Caco-2 (cell line): ENCODE measurements around the gene EMP1. TPM values are rescaled to one million over a fixed set of nuclear protein-coding genes. Genes with fewer than 3 reads are reported as not detected.

Experiments
- BruUV-seq: library from RNA; stranded (reverse); fragments of 400-500 nt; replicated peaks from 2 replicates; lab custom pipeline; 2021; lab: Mats Ljungman, UMichigan
- CTCF ChIA-PET: fragments of 300-600 bp; sonication (Branson Sonifier 250); formaldehyde crosslinking; loops from one replicate; lab custom pipeline; 2022; ENCODE audit warnings: antibody characterized with exemption; lab: Charles Lee
- POLR2A ChIA-PET: fragments of 300-600 bp; sonication (Branson Sonifier 250); formaldehyde crosslinking; loops from one replicate; lab custom pipeline; 2022; ENCODE audit warnings: antibody characterized with exemption; lab: Charles Lee
- DNase-seq, 2 experiments: peaks; one replicate each; pipeline versions ENCODE4 v3.0.0 to v3.0.0-alpha.2; 2020 to 2022
- H3K27me3 ChIP-seq: replicated peaks from 2 replicates; pipeline ENCODE4 v1.6.0; 2011; ENCODE audit warnings: low read length; ENCODE audit not compliant: control insufficient read depth, insufficient read depth
- H3K36me3 ChIP-seq: 2 replicates; pipeline ENCODE4 v1.5.1; 2011; ENCODE audit warnings: low read length; ENCODE audit not compliant: control insufficient read depth, insufficient read depth
- H3K4me1 ChIP-seq: fragments of 250-450 bp; sonication (Bioruptor Pico); 2 replicates; pipeline ENCODE4 v1.5.1; 2020; ENCODE audit warnings: mild to moderate bottlenecking
- H3K4me3 ChIP-seq: 2 replicates; pipeline ENCODE4 v1.5.1; 2011; ENCODE audit warnings: low read depth, mild to moderate bottlenecking, control low read depth, low read length
- H3K9me3 ChIP-seq: fragments of 250-450 bp; sonication (Bioruptor Pico); 2 replicates; pipeline ENCODE4 v1.5.1; 2020; ENCODE audit warnings: mild to moderate bottlenecking, moderate library complexity
- H3K27ac Mint-ChIP-seq: one replicate; pipeline ENCODE4 v1.8.0; 2022; ENCODE audit warnings: mixed read lengths; ENCODE audit not compliant: unreplicated experiment
- H3K27me3 Mint-ChIP-seq: one replicate; pipeline ENCODE4 v1.8.0; 2022; ENCODE audit warnings: mixed read lengths; ENCODE audit not compliant: insufficient read depth, unreplicated experiment
- H3K36me3 Mint-ChIP-seq: one replicate; pipeline ENCODE4 v1.8.0; 2022; ENCODE audit warnings: mild to moderate bottlenecking, mixed read lengths; ENCODE audit not compliant: insufficient read depth, unreplicated experiment
- H3K4me1 Mint-ChIP-seq: one replicate; pipeline ENCODE4 v1.8.0; 2022; ENCODE audit warnings: low read depth, mixed read lengths; ENCODE audit not compliant: unreplicated experiment
- H3K4me3 Mint-ChIP-seq: one replicate; pipeline ENCODE4 v1.8.0; 2022; ENCODE audit warnings: mild to moderate bottlenecking, moderate library complexity, mixed read lengths; ENCODE audit not compliant: unreplicated experiment
- H3K9me3 Mint-ChIP-seq: one replicate; pipeline ENCODE4 v1.8.0; 2022; ENCODE audit warnings: mixed read lengths; ENCODE audit not compliant: unreplicated experiment
- intact Hi-C: fragments of 100-400 bp; cut with micrococcal nuclease; formaldehyde crosslinking; loops from one replicate; pipeline ENCODE4 v1.10.0; 2022; ENCODE audit not compliant: unreplicated experiment
- total RNA-seq: library from RNA; stranded (reverse); gene quantifications from 2 replicates; pipeline ENCODE4 v1.2.3, GENCODE V29; 2022
- TF ChIP-seq, protein P1 (sequence below), 2 experiments: fragments of 200-600 bp in 1 of 2; IDR thresholded peaks; 1 replicate in 1 of 2; 2 replicates in 1 of 2; pipeline versions ENCODE4 v1.5.1 to v1.8.0; 2011 to 2022; ENCODE audit warnings: antibody characterized with exemption in 1 of 2, control low read depth in 1 of 2, inconsistent platforms in 1 of 2, low read depth in 1 of 2, low read length in 1 of 2, mild to moderate bottlenecking in 1 of 2, moderate library complexity in 1 of 2; ENCODE audit not compliant: insufficient read depth in 1 of 2, severe bottlenecking in 1 of 2, unreplicated experiment in 1 of 2

EMP1 gene
- total RNA-seq, 1 experiment from 2014 or later, result 6.6 TPM

DNA sequence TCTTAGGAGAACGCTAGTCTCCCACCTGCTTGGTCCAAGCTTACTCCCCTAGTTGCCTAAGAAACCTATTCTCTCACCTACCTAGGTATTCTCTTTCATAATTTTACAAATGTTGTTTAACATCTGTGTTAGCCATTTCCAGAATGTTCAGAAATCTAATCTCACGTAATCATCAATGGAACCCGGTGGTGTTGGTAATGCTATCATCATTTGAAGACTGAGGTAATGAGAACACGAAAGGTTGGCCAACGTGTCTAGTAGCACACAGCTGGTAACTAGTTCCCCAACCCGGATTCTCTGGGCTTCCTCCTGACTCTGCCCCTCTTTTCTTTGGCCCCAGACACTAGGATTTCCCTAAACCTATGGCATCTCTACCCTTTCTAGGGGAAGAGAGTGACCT is 43.8 kb upstream of the EMP1 start:
- H3K4me3 ChIP-seq, result no peak overlapping the region
- H3K36me3 Mint-ChIP-seq, result no peaks in the 10 kb centered on the region
- no peaks in the 10 kb centered on the region for H3K27me3 Mint-ChIP-seq
- H3K9me3 Mint-ChIP-seq, result no peaks in the 10 kb centered on the region
- no peak overlapping the region for H3K4me3 Mint-ChIP-seq
- H3K36me3 ChIP-seq, result no peaks in the 10 kb centered on the region
- ChIA-PET POLR2A (no interaction called here), CTCF (no interaction called here)
- peaks cover 33% of the 10 kb centered on the region for H3K4me1 Mint-ChIP-seq
- DNase-seq, result no peak
- no TSS peak for BruUV-seq
- H3K27ac Mint-ChIP-seq, result no peak overlapping the region
- no peaks in the 10 kb centered on the region for H3K9me3 ChIP-seq
- TF ChIP-seq, protein P1, sequence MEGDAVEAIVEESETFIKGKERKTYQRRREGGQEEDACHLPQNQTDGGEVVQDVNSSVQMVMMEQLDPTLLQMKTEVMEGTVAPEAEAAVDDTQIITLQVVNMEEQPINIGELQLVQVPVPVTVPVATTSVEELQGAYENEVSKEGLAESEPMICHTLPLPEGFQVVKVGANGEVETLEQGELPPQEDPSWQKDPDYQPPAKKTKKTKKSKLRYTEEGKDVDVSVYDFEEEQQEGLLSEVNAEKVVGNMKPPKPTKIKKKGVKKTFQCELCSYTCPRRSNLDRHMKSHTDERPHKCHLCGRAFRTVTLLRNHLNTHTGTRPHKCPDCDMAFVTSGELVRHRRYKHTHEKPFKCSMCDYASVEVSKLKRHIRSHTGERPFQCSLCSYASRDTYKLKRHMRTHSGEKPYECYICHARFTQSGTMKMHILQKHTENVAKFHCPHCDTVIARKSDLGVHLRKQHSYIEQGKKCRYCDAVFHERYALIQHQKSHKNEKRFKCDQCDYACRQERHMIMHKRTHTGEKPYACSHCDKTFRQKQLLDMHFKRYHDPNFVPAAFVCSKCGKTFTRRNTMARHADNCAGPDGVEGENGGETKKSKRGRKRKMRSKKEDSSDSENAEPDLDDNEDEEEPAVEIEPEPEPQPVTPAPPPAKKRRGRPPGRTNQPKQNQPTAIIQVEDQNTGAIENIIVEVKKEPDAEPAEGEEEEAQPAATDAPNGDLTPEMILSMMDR (IDR thresholded peaks at IDR 0.05; ENCODE audit: insufficient read depth in 1 of 2, low read depth in 1 of 2, low read length in 1 of 2, severe bottlenecking in 1 of 2, unreplicated experiment in 1 of 2), result no peak
- no peaks in the 10 kb centered on the region for H3K27me3 ChIP-seq
- peaks cover 25% of the 10 kb centered on the region for H3K4me1 ChIP-seq
- intact Hi-C loops, result no loop called here

DNA sequence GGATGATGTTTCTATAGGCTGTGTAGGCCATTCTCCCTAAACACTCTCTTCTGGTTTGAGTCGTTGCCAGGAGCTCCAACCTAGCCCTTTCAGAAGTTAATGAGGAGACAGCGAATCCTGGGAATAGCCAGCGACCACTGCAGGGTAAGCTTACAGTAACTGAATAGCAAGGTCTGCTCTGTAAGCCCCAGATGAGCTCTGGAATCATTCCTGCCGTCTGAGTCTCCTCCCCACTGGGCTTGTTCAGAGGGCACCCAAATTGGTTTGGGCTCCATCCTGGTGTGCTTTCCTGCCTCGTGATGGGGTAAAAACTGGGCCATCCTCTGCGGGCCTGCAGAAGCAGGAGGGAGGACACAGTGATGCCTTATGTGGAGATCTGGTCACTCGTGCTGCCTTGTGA is 43.3 kb upstream of the EMP1 start:
- Mint-ChIP-seq H3K36me3 (no peaks in the 10 kb centered on the region), H3K4me1 (peaks cover 32% of the 10 kb centered on the region), H3K27me3 (no peaks in the 10 kb centered on the region), H3K9me3 (no peaks in the 10 kb centered on the region), H3K4me3 (no peak overlapping the region), H3K27ac (no peak overlapping the region)
- POLR2A ChIA-PET, result no interaction called here
- intact Hi-C loops, result no loop called here
- TF ChIP-seq, protein P1 (IDR thresholded peaks at IDR 0.05; ENCODE audit: insufficient read depth in 1 of 2, low read depth in 1 of 2, low read length in 1 of 2, severe bottlenecking in 1 of 2, unreplicated experiment in 1 of 2), result no peak
- Histone ChIP-seq H3K4me3 (no peak overlapping the region), H3K36me3 (no peaks in the 10 kb centered on the region), H3K27me3 (no peaks in the 10 kb centered on the region), H3K4me1 (peaks cover 20% of the 10 kb centered on the region), H3K9me3 (no peaks in the 10 kb centered on the region)
- no peak for DNase-seq
- no TSS peak for BruUV-seq
- CTCF ChIA-PET, result no interaction called here

DNA sequence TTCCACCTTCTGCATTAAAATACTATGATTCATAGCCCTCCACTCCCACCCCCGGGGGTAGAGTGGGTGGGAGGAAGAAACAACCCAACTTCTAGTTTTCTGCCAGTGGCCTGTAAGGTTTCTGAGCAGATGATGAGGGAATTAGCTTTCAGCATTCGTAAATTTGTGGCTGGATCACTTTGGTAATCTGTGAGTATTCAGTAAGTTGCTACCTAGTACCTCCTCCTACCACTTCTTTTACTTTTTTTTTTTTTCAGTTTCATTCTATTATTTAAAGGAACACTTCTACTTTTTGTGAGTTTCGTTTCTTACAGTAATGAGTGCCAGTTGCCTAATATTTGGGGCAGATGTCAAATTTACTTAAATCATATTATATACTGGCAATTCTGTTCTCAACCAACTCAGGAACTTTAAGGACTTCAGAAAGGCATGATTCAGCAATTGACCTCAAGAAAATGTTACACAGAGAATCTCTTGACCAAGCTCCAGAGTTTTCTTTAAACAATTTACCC is 42.4 kb upstream of the EMP1 start:
- no peaks in the 10 kb centered on the region for H3K36me3 ChIP-seq
- H3K4me1 ChIP-seq, result peaks cover 11% of the 10 kb centered on the region
- Mint-ChIP-seq H3K4me1 (peaks cover 26% of the 10 kb centered on the region), H3K27ac (no peak overlapping the region), H3K4me3 (no peak overlapping the region), H3K27me3 (no peaks in the 10 kb centered on the region), H3K9me3 (no peaks in the 10 kb centered on the region), H3K36me3 (no peaks in the 10 kb centered on the region)
- H3K9me3 ChIP-seq, result no peaks in the 10 kb centered on the region; the same call in 1 of the 2 replicates
- CTCF ChIA-PET, result no interaction called here
- no peak overlapping the region for H3K4me3 ChIP-seq
- no peaks in the 10 kb centered on the region for H3K27me3 ChIP-seq
- no peak for DNase-seq
- POLR2A ChIA-PET, result no interaction called here
- TF ChIP-seq, protein P1 (IDR thresholded peaks at IDR 0.05; ENCODE audit: insufficient read depth in 1 of 2, low read depth in 1 of 2, low read length in 1 of 2, severe bottlenecking in 1 of 2, unreplicated experiment in 1 of 2), result no peak
- intact Hi-C loops, result no loop called here
- no TSS peak for BruUV-seq
